ENCODE results near the gene RPN2. TPM values are rescaled to one million over a fixed set of nuclear protein-coding genes. Genes with fewer than 3 reads are reported as not detected.

Gene RPN2
- total RNA-seq, 1 experiment from 2014 or later: 791 TPM

- DNase-seq (ENCODE audit: low read depth): no peak
Measured at GRCh38 chr20:37240337-37241067, 61.4 kb downstream of the RPN2 start.

DNA sequence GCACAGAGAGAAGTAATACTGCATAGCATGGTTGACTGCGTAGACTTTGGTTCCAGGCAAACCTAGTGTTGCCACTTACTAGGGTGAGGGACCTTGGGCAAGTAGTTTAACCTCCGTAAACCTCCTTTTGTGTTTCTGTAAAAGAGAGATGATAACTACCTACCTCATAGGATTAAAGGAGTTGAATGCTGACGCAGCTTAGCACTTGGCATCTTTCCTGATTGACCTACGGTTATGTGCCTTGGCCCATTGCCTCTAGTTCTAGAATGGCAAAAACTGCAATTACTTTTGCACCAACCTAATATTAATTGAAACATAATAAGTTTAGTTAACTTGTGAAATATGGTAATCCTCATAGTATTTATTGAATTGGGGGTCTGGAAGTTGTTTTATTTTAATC lies 63.4 kb downstream of the RPN2 start:
- no peak for DNase-seq (ENCODE audit: low read depth)

GRCh38 chr20:37243076-37243936 lies 64.2 kb downstream of the RPN2 start:
- DNase-seq (ENCODE audit: low read depth): no peak

DNA sequence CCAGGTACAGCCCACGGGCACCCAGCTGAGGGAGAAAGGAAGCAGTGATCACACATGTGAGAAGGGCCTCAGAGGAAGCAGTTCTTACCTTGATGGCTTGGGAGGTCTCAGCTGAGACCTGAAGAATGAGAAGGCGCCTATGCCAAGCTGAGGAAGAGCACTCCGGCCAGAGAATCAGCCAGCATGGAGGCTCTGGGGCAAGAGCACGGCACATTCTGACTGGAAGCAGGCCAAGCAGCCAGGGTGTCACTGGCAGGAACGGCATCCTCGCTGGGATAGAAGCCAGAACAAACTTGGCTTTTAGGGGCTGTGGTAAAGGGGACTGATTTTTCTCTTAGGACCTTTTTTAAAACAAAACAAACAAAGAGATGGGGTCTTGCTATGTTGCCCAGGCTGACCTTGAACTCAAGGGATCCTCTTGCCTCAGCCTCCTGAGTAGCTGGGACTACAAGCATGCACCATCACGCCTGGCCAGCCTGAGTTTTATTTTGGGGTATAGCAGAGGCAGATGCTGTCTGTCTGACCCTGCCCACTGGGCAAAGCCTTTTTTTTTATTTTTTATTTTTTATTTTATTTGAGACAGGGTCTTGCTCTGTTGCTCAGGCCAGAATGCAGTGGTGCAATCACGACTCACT lies 64.9 kb downstream of the RPN2 start:
- DNase-seq (ENCODE audit: low read depth): no peak

DNA sequence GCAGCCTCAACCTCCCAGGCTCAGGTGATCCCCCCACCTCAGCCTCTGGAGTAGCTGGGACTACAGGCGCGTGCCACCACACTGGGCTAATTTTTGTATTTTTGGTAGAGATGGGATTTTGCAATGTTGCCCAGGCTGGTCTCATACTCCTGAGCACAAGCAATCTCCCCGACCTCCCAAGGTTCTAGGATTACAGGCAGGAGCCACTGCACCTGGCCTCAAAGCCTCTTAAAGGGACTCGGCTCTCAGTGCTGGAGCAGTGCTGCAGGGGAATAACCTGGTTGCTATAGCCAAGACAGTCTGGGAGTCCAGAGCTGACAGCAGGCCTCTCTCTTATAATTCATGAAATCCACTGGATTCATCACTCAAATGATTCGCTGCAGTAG lies 65.4 kb downstream of the RPN2 start:
- DNase-seq (ENCODE audit: low read depth): no peak

- DNase-seq (ENCODE audit: low read depth): no peak
Measured at GRCh38 chr20:37245216-37246150, 66.4 kb downstream of the RPN2 start.

GRCh38 chr20:37246736-37247135 lies 67.6 kb downstream of the RPN2 start:
- no peak for DNase-seq (ENCODE audit: low read depth)

DNA sequence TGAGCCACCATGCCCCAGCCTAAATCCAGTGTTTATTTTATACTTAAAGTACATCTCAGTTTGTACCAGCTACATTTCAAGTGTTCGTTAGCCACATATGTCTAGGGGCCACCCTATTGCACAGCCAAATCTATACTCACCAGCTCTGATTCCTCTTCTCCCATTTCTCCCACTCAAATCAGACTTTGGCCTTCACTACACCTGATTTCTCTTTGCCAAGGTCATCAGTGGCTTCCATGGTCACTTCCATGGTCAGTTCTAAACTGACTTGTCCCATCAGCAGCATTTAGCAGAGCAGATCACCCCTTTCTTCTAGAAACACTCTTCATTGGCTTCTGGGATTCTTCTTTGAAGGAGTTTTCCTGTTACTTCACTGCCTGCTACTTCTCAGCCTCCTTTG lies 68.4 kb downstream of the RPN2 start:
- DNase-seq (ENCODE audit: low read depth): no peak

DNA sequence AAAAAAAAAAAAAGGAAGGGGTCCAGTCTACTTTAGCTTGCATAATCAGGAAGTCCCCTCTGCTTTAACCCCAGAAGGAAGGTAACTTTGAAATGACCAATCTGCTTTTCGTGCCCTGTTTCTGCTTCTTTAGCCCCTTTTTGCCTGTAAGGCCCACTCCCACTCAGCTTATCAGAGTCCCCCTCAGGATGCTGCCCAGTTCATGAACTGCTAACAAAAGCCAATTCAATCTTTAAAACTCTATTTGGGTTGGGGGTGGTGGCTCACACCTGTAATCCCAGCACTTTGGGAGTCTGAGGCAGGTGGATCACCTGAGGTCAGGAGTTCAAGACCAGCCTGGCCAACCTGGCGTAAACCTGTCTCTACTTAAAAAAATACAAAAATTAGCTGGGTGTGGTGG lies 70.2 kb downstream of the RPN2 start:
- no peak for DNase-seq (ENCODE audit: low read depth)

- DNase-seq (ENCODE audit: low read depth): no peak
Measured at GRCh38 chr20:37251825-37252477, 72.8 kb downstream of the RPN2 start.

DNA sequence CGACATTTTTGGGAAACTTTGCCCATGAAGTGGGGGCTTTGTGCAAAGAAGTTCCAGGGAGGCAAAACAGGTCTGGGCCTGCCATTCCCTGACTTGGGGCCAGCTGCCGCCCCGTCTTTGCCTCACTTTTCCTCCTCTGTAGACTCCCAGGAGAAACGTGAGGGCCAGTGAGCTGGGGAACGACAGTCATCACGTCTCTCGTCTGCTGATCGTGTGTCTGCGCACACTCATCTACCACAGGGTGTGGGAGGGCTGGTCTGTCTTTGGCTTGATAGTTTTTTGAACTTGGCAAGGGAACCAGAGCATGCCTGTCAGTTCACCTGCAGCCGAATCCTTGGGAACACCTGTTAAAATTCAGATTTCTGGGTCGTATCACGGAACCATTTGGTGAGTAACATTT lies 74.0 kb downstream of the RPN2 start:
- DNase-seq (ENCODE audit: low read depth): no peak

DNA sequence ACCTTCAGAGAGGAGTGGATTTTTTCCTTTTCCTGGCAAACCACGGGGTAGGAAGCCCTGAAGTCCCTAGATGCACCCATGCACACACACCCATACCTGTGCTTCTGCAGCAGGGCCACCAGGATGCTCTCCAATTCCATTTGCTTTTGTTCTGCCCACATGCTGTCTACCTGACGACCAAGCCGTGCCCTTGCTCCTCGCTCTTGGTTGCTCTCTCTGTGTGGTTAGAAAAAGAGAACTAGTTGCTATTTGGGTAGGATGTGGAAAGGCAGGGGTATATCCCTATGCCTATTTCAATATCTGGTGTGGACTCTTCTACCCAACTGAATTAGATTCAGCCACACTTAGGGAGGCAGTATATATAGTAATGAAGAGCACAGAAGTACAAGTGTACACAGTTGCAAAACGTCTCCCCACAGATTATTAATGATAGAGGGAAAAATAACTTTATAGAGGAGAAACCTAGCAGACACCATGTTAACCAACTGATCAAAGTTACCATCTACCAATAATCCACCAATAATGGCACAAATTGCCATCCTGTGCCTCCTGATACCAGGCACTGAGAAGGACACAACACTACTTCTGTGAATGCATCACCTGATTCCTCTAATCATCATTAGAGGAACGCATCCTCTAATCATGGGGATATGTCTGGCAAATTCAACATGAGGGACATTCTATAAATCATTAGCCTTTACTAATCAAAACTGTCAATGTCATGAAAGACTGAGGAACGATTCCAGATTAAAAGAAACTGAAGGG lies 75.2 kb downstream of the RPN2 start:
- no peak for DNase-seq (ENCODE audit: low read depth)

DNA sequence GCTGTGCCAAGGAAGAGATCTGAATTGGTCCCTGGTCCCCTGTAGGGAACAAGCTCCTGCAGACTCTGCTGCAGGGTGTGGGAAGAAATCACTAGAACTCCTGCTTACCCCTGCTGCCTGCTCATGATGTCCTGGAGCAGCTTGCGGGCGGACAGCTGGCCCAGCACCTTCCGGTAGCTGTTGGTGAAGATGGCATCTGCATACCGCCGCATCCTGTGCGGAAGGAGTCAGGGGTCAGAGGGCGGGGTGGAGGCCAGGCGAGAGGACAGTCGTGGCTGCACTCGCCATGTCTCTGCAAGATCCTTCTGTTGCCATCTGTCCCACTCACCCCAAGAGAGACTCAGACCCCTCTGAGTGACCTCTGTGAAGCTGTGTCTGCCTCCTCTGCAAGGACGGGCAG lies 77.2 kb downstream of the RPN2 start:
- no peak for DNase-seq (ENCODE audit: low read depth)

- DNase-seq (ENCODE audit: low read depth): no peak
Measured at GRCh38 chr20:37257530-37257929, 78.4 kb downstream of the RPN2 start.

GRCh38 chr20:37257988-37258387 lies 78.9 kb downstream of the RPN2 start:
- no peak for DNase-seq (ENCODE audit: low read depth)

GRCh38 chr20:37259031-37259430 lies 79.9 kb downstream of the RPN2 start:
- no peak for DNase-seq (ENCODE audit: low read depth)

GRCh38 chr20:37259865-37260264 lies 80.7 kb downstream of the RPN2 start:
- DNase-seq (ENCODE audit: low read depth): no peak

- no peak for DNase-seq (ENCODE audit: low read depth)
Measured at GRCh38 chr20:37260923-37261322, 81.8 kb downstream of the RPN2 start.

- no peak for DNase-seq (ENCODE audit: low read depth)
Measured at GRCh38 chr20:37261714-37262113, 82.6 kb downstream of the RPN2 start, which contains the start of gene GHRH. TSS of gene GHRH (minus strand) at chr20:37261814. CDS start at chr20:37256889, 4,925 bp downstream.

DNA sequence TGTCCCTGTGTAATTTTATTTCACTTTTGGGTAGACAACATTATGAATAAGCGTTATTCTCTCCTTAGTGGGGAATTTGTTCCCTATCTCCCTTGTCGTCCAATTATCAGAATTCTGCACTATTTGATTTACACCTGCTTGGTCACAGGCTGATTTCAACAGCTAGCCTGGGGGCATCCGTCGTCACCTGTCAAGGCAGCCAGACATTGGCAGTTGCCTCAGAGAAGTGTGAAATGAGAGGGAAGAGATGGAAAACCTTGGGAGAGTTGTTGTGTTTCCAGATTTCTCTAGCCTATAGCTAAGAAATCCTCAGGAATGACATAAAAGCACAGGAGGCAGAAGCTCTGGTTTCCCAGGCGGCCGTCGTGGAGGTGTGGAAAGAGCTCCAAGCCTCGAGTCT lies 83.4 kb downstream of the RPN2 start:
- no peak for DNase-seq (ENCODE audit: low read depth)
